Jurkat, Clone E6-1 (cell line): ENCODE results near the gene DNAH17.

Experiments used
- DNase-seq: peaks from one replicate; pipeline ENCODE4 v3.0.0-alpha.2; 2011; ENCODE audit warnings: low read depth, low spot score
- H3K4me3 ChIP-seq: 2 replicates; pipeline ENCODE4 v1.5.1; 2011; ENCODE audit warnings: mild to moderate bottlenecking, low read length, control low read depth, moderate library complexity

DNAH17 gene

GRCh38 chr17:78605886-78606285 lies 28.7 kb upstream of the DNAH17 start:
- no peak overlapping the region for H3K4me3 ChIP-seq
- no peak for DNase-seq

- no peak overlapping the region for H3K4me3 ChIP-seq
Measured at GRCh38 chr17:78605429-78605828, 28.2 kb upstream of the DNAH17 start.

GRCh38 chr17:78602246-78602645 lies 25.1 kb upstream of the DNAH17 start:
- no peak for DNase-seq
- no peak overlapping the region for H3K4me3 ChIP-seq

More at GRCh38 chr17:78605429-78605828, 28.2 kb upstream of the DNAH17 start:
- no peak for DNase-seq

GRCh38 chr17:78601577-78602190 lies 24.5 kb upstream of the DNAH17 start:
- H3K4me3 ChIP-seq = no peak overlapping the region
- no peak for DNase-seq

- DNase-seq = no peak
- H3K4me3 ChIP-seq = no peak overlapping the region
Measured at GRCh38 chr17:78600181-78600721, 23.1 kb upstream of the DNAH17 start.

GRCh38 chr17:78599419-78599818 lies 22.2 kb upstream of the DNAH17 start:
- DNase-seq = no peak

GRCh38 chr17:78598013-78598471 lies 20.8 kb upstream of the DNAH17 start:
- DNase-seq = peak; percentile 29
- no peak overlapping the region for H3K4me3 ChIP-seq

More at GRCh38 chr17:78599419-78599818, 22.2 kb upstream of the DNAH17 start:
- no peak overlapping the region for H3K4me3 ChIP-seq

GRCh38 chr17:78596871-78597764 lies 19.9 kb upstream of the DNAH17 start:
- DNase-seq = no peak
- no peak overlapping the region for H3K4me3 ChIP-seq

- no peak for DNase-seq
- no peak overlapping the region for H3K4me3 ChIP-seq
Measured at GRCh38 chr17:78595135-78595810, 18.1 kb upstream of the DNAH17 start.

GRCh38 chr17:78592991-78593329 lies 15.8 kb upstream of the DNAH17 start:
- DNase-seq = no peak
- no peak overlapping the region for H3K4me3 ChIP-seq

- DNase-seq = no peak
- no peak overlapping the region for H3K4me3 ChIP-seq
Measured at GRCh38 chr17:78591263-78591671, 14.1 kb upstream of the DNAH17 start.

- no peak overlapping the region for H3K4me3 ChIP-seq
- no peak for DNase-seq
Measured at GRCh38 chr17:78589885-78590284, 12.7 kb upstream of the DNAH17 start.

- no peak for DNase-seq
- H3K4me3 ChIP-seq = no peak overlapping the region
Measured at GRCh38 chr17:78589031-78589675, 12.0 kb upstream of the DNAH17 start.

GRCh38 chr17:78588258-78589030 lies 11.2 kb upstream of the DNAH17 start:
- DNase-seq = no peak
- no peak overlapping the region for H3K4me3 ChIP-seq

- no peak for DNase-seq
- no peak overlapping the region for H3K4me3 ChIP-seq
Measured at GRCh38 chr17:78585006-78585630, 7.9 kb upstream of the DNAH17 start.

GRCh38 chr17:78583091-78583490 lies 5.9 kb upstream of the DNAH17 start:
- no peak overlapping the region for H3K4me3 ChIP-seq
- DNase-seq = peak; percentile 42

GRCh38 chr17:78581304-78581703 lies 4.1 kb upstream of the DNAH17 start:
- no peak for DNase-seq

GRCh38 chr17:78580277-78580804 lies 3.1 kb upstream of the DNAH17 start:
- no peak for DNase-seq
- no peak overlapping the region for H3K4me3 ChIP-seq

More at GRCh38 chr17:78581304-78581703, 4.1 kb upstream of the DNAH17 start:
- no peak overlapping the region for H3K4me3 ChIP-seq
